LNCaP clone FGC (cell line): Measurements from ENCODE around the gene ZC3H8.

Experiments
- DNase-seq: peaks from one replicate; pipeline ENCODE4 v3.0.0-alpha.2; 2011; ENCODE audit warnings: low read depth
- H3K4me3 ChIP-seq: 2 replicates; pipeline ENCODE4 v1.5.1; 2011; ENCODE audit warnings: mild to moderate bottlenecking, low read depth, low read length, control low read depth
- CTCF ChIP-seq: IDR thresholded peaks from 2 replicates; pipeline ENCODE4 v1.5.1; 2012; ENCODE audit warnings: mild to moderate bottlenecking; ENCODE audit not compliant: control insufficient read depth, insufficient read depth; ENCODE audit errors: extremely low read depth

The ZC3H8 gene

DNA sequence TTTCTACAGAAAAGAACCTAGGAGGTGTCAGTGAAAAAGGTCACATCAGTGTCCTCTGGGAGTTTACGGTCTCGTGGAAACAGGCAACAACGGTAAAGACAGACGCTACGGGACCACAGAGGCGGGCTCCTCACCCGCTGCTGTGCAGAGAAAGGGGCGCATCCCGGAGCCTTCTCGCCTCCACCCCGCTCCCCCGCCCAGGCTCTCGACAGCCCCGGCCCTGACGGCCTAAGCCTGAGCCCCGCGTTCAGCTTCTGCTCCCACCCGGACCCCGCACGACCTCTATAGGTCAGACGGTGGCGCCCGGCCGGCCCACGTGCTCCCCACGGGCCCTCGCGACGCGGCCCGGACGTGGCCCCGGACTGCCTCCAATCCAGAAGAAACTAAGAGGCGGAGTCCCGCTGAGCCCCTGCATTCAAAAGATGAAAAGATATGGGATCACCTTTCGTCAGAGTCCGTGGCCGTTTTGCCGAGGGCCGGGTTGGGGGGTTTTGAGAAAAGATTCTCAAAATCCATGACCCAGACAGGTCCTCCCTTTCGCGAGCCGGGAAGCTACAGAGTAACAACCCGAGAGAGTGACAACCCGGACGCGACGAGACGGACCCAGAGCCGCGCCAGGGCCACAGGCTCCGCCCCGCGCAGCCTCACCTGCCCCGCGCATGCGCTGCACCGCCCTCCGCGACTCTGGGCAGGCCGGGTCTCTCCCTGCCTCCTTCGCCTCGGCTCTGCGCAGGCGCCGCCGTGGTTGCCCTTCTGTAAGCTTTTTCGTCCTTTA, at the start of gene ZC3H8:
ZC3H8 (minus strand) TSS at position 577 of the 775 bp plus-strand sequence; CDS start at position 516, 61 bp downstream.
- 0 out of 2 replicates have a peak, but pooled peaks have one; percentile 12 for TF ChIP-seq CTCF

GRCh38 chr2:112304298-112304941, 49.6 kb upstream of the ZC3H8 start:
- no peak for DNase-seq
- no peak for TF ChIP-seq CTCF
- no peak overlapping the region for H3K4me3 ChIP-seq

More for the DNA sequence above, at the start of gene ZC3H8:
- H3K4me3 ChIP-seq, result peak within 1 kb of the TSS; percentile 80
- peak; percentile 61 for DNase-seq

- TF ChIP-seq CTCF, result no peak
- no peak for DNase-seq
- H3K4me3 ChIP-seq, result no peak overlapping the region
These were observed 47.1 kb upstream of the ZC3H8 start for GRCh38 chr2:112301973-112302372.

DNA sequence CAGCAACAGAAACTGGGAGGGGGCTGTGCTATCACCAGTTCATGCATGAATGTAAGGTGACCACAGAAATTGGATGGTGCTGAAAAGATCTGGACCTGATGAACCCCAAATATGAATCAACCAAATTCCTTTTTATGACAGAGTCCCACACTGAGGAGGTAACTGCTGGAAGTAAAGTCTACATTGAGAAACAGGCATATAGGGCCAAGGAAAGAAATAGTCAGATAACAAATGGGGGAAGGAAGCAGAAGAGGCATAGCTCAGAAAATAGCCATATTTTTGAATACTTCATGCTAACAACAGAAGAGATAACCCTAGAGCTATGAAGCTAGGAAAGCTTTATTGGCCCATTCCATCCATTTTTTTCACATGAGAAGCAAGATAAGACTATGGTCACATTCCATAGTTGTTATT, 46.3 kb upstream of the ZC3H8 start:
- H3K4me3 ChIP-seq, result no peak overlapping the region
- DNase-seq, result no peak
- TF ChIP-seq CTCF, result no peak

DNA sequence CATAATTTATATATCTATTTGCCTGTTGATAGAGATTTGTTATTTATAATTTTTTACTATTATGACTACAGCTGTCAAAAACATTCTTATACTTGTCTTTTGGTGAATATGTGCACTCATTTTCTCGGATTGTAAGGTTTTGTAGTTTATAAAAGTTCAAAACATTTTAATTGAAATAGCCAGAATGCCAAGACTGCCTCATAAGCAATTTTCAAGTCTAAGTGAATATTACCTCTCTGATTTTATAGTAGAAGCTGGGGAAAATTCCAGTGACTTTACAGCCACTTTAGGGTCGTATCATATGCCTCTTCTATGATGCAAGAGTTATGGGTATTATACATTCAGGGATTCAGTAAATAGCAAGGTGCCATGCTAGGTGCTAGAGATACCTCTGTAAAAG, 41.6 kb upstream of the ZC3H8 start:
- DNase-seq, result no peak
- TF ChIP-seq CTCF, result no peak
- H3K4me3 ChIP-seq, result no peak overlapping the region

DNA sequence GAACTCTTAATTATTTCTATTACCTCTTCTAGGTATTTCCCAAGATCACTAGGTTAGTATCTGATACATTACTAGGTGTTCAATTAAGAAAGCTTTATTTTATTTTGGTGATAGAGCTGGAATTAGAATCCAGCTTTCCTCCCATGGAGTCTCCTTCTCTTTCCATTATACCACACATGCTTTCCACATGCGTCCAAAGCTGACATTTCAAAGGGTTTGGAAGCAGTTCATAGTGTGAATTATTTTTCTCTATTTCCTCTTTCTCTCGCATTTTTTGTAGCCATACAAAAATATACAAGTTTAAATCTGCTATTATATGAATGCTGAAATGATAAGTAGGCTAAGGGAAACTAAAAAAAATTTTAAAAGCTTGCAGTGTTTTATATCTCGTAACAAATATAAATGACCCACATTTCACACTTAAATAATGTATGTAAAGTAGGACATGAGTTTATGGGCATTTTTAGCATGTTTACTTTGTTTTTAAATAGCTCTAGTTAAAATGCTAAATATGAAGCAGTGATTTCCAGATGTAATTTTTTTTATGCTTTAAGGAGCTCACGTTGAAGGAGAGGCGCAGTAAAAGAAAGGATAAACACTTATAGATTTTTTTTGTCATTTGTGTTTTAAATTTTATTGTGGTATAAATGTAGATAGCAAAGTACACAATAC, 40.7 kb upstream of the ZC3H8 start:
- DNase-seq, result no peak
- TF ChIP-seq CTCF, result no peak
- no peak overlapping the region for H3K4me3 ChIP-seq
